ENCODE data around the gene GPAT3.
"Not testable (repeated sequence)": the region's sequence is repeated elsewhere in the genome, so short reads cannot be mapped to it uniquely, and the experiment has no call there.

GPAT3 gene

DNA sequence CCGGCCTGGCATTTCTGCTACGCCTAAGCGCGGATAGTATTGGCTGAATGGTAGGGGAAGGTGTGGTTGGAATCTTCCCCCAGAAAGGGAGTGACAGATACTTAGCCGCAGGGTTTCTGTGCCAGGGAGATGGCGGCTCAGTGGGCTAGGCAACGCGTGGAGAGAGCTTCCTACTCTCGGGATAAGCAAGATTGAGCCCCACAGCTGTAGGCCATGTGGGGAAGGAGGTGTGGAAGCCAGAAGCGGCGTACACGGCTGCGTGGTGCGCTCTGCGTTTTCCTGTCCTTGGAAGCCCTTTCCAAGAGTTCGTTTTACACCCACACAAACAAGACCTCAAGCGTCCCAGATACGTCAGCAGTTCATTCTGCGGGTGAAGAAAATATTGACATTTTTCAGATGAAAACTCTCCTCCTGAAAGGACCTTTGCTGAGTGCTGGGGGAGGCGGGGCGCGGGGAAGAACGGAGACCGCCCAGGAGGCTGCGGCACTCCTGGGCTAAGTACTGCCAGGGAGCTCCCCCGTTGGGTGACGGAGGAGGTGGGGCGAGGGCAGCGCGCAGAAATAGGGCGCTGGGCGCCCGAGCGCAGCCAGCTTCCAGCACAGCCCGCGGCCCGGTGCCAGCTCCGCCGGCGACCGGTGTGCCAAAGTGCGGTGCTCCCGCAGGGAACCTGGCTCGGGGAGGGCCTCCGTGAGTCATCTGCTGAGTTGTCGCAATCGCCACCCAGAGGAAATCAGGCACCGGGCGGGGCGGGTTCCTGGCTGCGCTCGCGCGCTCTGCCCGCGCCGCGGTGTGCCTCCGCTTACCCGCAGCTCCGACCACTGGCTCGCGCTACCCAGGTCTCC lies at the start of gene GPAT3:
GPAT3 (plus strand) TSS at position 589 of the 842 bp plus-strand sequence. CDS start 515 bp downstream, outside the sequence.
- TF ChIP-seq, protein P1, sequence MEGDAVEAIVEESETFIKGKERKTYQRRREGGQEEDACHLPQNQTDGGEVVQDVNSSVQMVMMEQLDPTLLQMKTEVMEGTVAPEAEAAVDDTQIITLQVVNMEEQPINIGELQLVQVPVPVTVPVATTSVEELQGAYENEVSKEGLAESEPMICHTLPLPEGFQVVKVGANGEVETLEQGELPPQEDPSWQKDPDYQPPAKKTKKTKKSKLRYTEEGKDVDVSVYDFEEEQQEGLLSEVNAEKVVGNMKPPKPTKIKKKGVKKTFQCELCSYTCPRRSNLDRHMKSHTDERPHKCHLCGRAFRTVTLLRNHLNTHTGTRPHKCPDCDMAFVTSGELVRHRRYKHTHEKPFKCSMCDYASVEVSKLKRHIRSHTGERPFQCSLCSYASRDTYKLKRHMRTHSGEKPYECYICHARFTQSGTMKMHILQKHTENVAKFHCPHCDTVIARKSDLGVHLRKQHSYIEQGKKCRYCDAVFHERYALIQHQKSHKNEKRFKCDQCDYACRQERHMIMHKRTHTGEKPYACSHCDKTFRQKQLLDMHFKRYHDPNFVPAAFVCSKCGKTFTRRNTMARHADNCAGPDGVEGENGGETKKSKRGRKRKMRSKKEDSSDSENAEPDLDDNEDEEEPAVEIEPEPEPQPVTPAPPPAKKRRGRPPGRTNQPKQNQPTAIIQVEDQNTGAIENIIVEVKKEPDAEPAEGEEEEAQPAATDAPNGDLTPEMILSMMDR (IDR thresholded peaks at IDR 0.05; ENCODE audit: borderline replicate concordance, control extremely low read depth, extremely low read depth, insufficient read depth, missing control alignments): no peak
- DNase-seq (ENCODE audit: low spot score): peak; percentile 56
- in situ Hi-C loops (cut with MboI; ENCODE audit: low sequenced_read_pairs, unreplicated experiment): no loop called here

DNA sequence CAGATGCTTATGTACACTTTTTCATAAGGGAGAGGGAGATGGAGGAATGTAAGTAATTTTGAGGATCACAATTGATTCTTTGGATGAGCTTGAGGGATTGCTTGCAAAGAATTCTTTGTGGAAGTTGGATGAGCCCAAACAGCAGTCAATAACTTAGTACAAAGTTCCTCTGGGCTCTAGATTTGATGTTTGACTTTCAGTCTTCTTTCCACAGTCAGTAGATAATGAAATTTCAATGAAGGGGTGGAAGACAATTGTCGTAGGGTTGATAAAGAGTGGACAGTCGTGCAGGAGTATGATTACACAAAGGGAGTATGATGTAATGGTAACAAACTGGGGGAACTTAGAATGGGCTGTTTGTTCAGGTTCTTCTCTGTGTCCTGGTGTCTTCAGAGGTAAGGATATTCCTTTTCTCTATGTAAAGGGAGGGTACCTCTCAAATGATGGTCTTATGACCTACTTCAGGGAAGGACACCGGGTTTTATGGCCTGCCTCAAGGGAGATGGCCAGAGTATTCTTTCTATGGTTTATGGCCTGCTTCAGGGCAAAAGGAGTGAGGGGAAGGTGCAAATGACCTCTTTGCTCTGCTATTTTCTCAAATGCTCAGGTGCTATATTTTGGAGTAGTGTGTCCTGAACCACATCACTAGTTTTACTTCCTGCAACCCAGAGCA lies 49.3 kb upstream of the GPAT3 start:
- in situ Hi-C loops (cut with MboI; ENCODE audit: low sequenced_read_pairs, unreplicated experiment): no loop called here
- no peak for DNase-seq (ENCODE audit: low spot score)
- TF ChIP-seq, protein P1 (IDR thresholded peaks at IDR 0.05; ENCODE audit: borderline replicate concordance, control extremely low read depth, extremely low read depth, insufficient read depth, missing control alignments): no peak

DNA sequence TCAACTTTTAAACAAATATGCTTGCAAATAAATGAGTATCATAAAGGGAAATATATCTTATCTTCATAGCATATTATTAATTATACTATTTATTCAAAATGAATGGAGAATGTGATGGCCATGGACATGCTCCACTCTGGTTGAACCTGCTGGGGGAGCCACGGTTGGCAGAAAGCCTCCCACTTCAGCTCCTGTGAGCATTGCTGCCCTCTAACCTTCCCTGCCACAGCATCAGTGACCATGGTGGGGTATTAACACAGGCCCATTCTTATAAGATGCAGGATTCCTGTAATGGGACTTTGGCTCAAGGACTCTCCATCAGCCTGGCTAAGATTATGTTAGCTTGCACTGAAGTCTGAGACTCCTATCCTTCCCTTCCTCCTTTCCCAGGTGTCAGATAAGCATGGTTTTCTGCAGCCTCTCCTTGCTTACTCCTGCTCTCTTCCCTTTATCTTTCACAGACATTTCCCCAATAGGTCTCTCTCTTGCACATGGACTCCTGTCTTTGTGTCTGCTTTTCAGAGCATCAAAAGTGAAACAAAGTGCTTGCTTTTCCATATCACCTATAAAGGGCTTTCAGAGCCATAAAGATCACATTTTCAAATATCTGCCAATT lies 46.1 kb upstream of the GPAT3 start:
- in situ Hi-C loops (cut with MboI; ENCODE audit: low sequenced_read_pairs, unreplicated experiment): no loop called here
- DNase-seq (ENCODE audit: low spot score): no peak
- TF ChIP-seq, protein P1 (IDR thresholded peaks at IDR 0.05; ENCODE audit: borderline replicate concordance, control extremely low read depth, extremely low read depth, insufficient read depth, missing control alignments): no peak

DNA sequence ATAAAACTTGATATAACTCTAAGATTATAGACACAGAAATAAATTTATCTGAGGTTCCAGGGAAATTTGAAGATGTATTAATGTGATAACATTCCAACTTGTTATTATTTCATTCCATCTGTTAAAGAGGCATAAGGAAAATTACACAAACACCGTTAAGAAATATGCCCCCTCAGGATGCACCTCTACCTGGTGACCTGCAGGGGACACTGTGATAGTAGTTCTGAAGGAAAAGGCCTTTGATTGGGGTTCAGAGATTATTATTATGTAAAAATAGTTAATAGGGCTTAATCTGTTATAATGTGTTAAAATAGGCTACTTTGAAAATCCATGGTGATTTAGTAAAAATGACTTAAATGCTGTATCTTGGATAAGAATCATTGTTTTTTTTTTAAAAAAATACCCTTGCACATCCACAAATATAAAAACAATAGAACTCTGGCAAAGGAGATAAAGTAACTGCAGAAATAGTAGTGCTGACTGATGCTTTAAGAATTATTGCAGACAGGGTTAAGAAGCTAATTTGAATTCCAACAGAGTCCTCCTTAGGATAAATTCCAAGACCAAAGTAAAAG lies 44.9 kb upstream of the GPAT3 start:
- in situ Hi-C loops (cut with MboI; ENCODE audit: low sequenced_read_pairs, unreplicated experiment): no loop called here
- TF ChIP-seq, protein P1 (IDR thresholded peaks at IDR 0.05; ENCODE audit: borderline replicate concordance, control extremely low read depth, extremely low read depth, insufficient read depth, missing control alignments): peak; percentile 68
- DNase-seq (ENCODE audit: low spot score): peak; percentile 53

DNA sequence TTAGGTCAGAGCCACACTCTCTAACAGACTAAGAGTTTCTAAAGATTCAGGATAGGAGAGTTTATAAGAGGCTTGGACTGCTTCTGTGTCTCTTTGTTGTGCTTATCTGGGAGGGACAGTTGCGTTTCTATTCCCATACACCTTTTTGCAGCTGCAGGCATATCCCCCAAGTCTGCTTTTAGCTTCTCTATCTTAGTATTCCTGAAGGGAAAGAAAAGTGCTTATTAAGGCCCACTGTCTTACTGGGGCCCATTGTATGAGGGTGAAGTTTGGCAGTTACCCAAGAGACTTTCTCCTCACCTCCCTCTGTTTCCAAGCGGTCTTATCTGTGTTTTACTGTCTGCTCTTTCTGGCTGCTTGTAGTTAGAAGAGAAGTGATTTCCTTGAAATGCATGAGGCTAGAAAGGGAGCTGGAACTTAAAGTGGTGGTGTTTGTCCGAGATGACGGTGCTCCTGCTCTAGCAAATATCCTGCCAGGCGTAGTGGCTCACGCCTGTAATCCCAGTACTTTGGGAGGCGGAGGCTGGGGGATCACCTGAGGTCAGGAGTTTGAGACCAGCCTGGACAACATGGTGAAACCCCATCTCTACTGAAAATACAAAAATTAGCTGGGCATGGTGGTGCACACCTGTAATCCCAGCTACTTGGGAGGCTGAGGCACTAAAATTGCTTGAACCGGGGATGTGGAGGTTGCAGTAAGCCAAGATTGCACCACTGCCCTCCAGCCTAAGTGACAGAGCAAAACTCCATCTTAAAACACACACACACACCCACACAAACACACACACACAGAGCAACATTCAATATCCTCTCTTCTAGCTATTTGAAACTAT lies 39.6 kb upstream of the GPAT3 start:
- in situ Hi-C loops (cut with MboI; ENCODE audit: low sequenced_read_pairs, unreplicated experiment); DNase-seq (ENCODE audit: low spot score): not testable (repeated sequence)

DNA sequence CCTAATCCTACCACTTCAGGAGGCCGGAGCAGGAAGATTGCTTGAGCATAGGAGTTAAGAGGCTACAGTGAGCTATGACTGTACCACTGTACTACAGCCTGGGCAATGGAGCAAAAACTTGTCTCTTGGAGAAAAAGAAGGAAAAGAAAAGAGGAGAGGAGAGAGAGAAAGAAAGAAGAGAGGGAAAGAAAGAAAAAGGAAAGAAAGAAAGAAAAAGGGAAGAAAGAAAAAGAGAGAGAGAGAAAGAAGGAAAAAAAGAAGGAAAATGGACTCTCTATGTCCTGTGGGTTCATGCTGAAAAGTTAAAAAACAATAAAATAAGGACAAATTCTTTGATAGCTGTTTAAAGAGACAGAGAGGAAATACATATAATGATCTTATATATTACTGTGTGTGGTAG lies 37.7 kb upstream of the GPAT3 start:
- in situ Hi-C loops (cut with MboI; ENCODE audit: low sequenced_read_pairs, unreplicated experiment): no loop called here
- TF ChIP-seq, protein P1 (IDR thresholded peaks at IDR 0.05; ENCODE audit: borderline replicate concordance, control extremely low read depth, extremely low read depth, insufficient read depth, missing control alignments): no peak
- DNase-seq (ENCODE audit: low spot score): no peak

DNA sequence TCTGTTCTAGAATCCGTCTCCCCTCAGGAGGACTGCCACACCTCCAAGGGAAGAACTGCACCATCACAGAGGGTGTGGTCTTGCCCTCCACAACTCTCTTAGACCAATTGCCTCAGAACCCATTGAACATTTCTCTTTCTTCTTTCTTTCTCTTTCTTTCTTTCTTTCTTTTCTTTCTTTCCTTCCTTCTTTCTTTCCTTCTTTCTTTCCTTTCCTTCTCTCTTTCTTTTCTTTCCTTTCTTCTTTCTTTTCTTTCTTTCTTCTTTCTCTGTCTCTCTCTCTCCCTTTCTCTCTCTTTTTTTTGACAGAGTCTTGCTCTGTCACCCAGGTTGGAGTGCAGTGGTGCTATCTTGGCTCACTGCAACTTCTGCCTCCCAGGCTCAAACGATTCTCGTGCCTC lies 34.2 kb upstream of the GPAT3 start:
- not testable (repeated sequence) for DNase-seq (ENCODE audit: low spot score)
- in situ Hi-C loops (cut with MboI; ENCODE audit: low sequenced_read_pairs, unreplicated experiment): loop anchor here (5.0 kb wide), 1 partner anchor 136 kb away; no protein-coding TSS in a partner anchor

Measured in GM13976 (cell line).